Measurements from ENCODE around the gene ERMARD.

Gene ERMARD

GRCh38 chr6:169729961-169730360, 21.5 kb upstream of the ERMARD start:
- TF ChIP-seq CTCF (conservative IDR thresholded peaks at IDR 0.05; ENCODE audit: low read depth) = no peak
- ChIA-PET CTCF (no interaction called here), POLR2A (ENCODE audit: low non-redundant PET) (no interaction called here)
- no peak for DNase-seq (ENCODE audit: low spot score)
- no peak overlapping the region for H3K27ac ChIP-seq

GRCh38 chr6:169738204-169738975, 13.0 kb upstream of the ERMARD start:
- no peak for DNase-seq (ENCODE audit: low spot score)
- ChIA-PET CTCF (interaction anchor here (0.6 kb wide), 1 partner anchor 772 kb away, joined by 3 read pairs; no protein-coding TSS in a partner anchor), POLR2A (ENCODE audit: low non-redundant PET) (no interaction called here)
- no peak overlapping the region for H3K27ac ChIP-seq
- no peak for TF ChIP-seq CTCF (conservative IDR thresholded peaks at IDR 0.05; ENCODE audit: low read depth)

GRCh38 chr6:169738976-169739529, 12.4 kb upstream of the ERMARD start:
- TF ChIP-seq CTCF (conservative IDR thresholded peaks at IDR 0.05; ENCODE audit: low read depth) = no peak
- ChIA-PET CTCF (interaction anchor here (0.6 kb wide), 1 partner anchor 772 kb away, joined by 3 read pairs; no protein-coding TSS in a partner anchor), POLR2A (ENCODE audit: low non-redundant PET) (no interaction called here)
- no peak for DNase-seq (ENCODE audit: low spot score)
- H3K27ac ChIP-seq = no peak overlapping the region

GRCh38 chr6:169741344-169741743, 10.1 kb upstream of the ERMARD start:
- ChIA-PET POLR2A (ENCODE audit: low non-redundant PET) (no interaction called here), CTCF (interaction anchor here (0.8 kb wide), 2 partner anchors 146 to 528 kb away, joined by 3 to 7 read pairs; no protein-coding TSS in a partner anchor)
- no peak for TF ChIP-seq CTCF (conservative IDR thresholded peaks at IDR 0.05; ENCODE audit: low read depth)
- H3K27ac ChIP-seq = no peak overlapping the region
- no peak for DNase-seq (ENCODE audit: low spot score)

- ChIA-PET CTCF (no interaction called here), POLR2A (ENCODE audit: low non-redundant PET) (no interaction called here)
- TF ChIP-seq CTCF (conservative IDR thresholded peaks at IDR 0.05; ENCODE audit: low read depth) = no peak
- no peak overlapping the region for H3K27ac ChIP-seq
- no peak for DNase-seq (ENCODE audit: low spot score)
These were observed 6.0 kb upstream of the ERMARD start for GRCh38 chr6:169745405-169745804.

- CTCF ChIA-PET = interaction anchor here (0.6 kb wide), 1 partner anchor 20 kb away, joined by 3 read pairs; no protein-coding TSS in a partner anchor
- no peak overlapping the region for H3K27ac ChIP-seq
- no peak for TF ChIP-seq CTCF (conservative IDR thresholded peaks at IDR 0.05; ENCODE audit: low read depth)
- POLR2A ChIA-PET (ENCODE audit: low non-redundant PET) = no interaction called here
- DNase-seq (ENCODE audit: low spot score) = no peak
These were observed 4.9 kb upstream of the ERMARD start for GRCh38 chr6:169746556-169746955.

Measured in RWPE1 (cell line).